Umbilical cord (tissue), 2 donors: ENCODE data around the gene TRIM77. TPM values are rescaled to one million over a fixed set of nuclear protein-coding genes. Genes with fewer than 3 reads are reported as not detected.
"Not testable (repeated sequence)": the region's sequence is repeated elsewhere in the genome, so short reads cannot be mapped to it uniquely, and the experiment has no call there.

Source experiments
- DNase-seq: peaks from one replicate; pipeline ENCODE4 v3.0.0-alpha.2; 2015; ENCODE audit warnings: low spot score
- total RNA-seq: library from RNA; depleted of rRNA; stranded (reverse); fragments of >200 nt; gene quantifications from one replicate; pipeline ENCODE4 v1.2.3, GENCODE V29; 2014; ENCODE audit warnings: low replicate concordance; ENCODE audit not compliant: insufficient read depth

TRIM77 gene
- not detected for total RNA-seq

- not testable (repeated sequence) for DNase-seq
Observed at GRCh38 chr11:89709999-89710398, at the start of gene TRIM77. TSS of gene TRIM77 (plus strand) at chr11:89710299. CDS start at chr11:89710299, 0 bp downstream.

- DNase-seq, result no peak
Observed at GRCh38 chr11:89667001-89667400, 43.1 kb upstream of the TRIM77 start.

- not testable (repeated sequence) for DNase-seq
Observed at GRCh38 chr11:89668158-89668557, 41.9 kb upstream of the TRIM77 start.

GRCh38 chr11:89669586-89669985 lies 40.5 kb upstream of the TRIM77 start:
- DNase-seq, result not testable (repeated sequence)

- not testable (repeated sequence) for DNase-seq
Observed at GRCh38 chr11:89669993-89670669, 40.0 kb upstream of the TRIM77 start.

- DNase-seq, result not testable (repeated sequence)
Observed at GRCh38 chr11:89672547-89672946, 37.6 kb upstream of the TRIM77 start.

- not testable (repeated sequence) for DNase-seq
Observed at GRCh38 chr11:89673380-89673779, 36.7 kb upstream of the TRIM77 start.

- DNase-seq, result peak; percentile 6
Observed at GRCh38 chr11:89675383-89675782, 34.7 kb upstream of the TRIM77 start.

GRCh38 chr11:89675948-89676347 lies 34.2 kb upstream of the TRIM77 start:
- DNase-seq, result not testable (repeated sequence)

GRCh38 chr11:89707080-89707479 lies 3.0 kb upstream of the TRIM77 start:
- DNase-seq, result not testable (repeated sequence)

GRCh38 chr11:89724866-89725498 lies 14.9 kb downstream of the TRIM77 start:
- DNase-seq, result not testable (repeated sequence)

GRCh38 chr11:89730215-89730614 lies 20.1 kb downstream of the TRIM77 start:
- not testable (repeated sequence) for DNase-seq

GRCh38 chr11:89736566-89736965 lies 26.5 kb downstream of the TRIM77 start:
- DNase-seq, result no peak

- DNase-seq, result no peak
Observed at GRCh38 chr11:89737116-89737515, 27.0 kb downstream of the TRIM77 start.

- DNase-seq, result not testable (repeated sequence)
Observed at GRCh38 chr11:89741406-89741805, 31.3 kb downstream of the TRIM77 start.

GRCh38 chr11:89744158-89744557 lies 34.1 kb downstream of the TRIM77 start:
- DNase-seq, result not testable (repeated sequence)

- DNase-seq, result not testable (repeated sequence)
Observed at GRCh38 chr11:89750822-89751221, 40.7 kb downstream of the TRIM77 start.

Other genes starting within 250 kb of the TRIM77 start
- gene NOX4, start 218.9 kb upstream of the TRIM77 start, total RNA-seq, result 14.0 TPM
- 2.9 TPM for gene TRIM49, start 98.3 kb downstream of the TRIM77 start, total RNA-seq
- gene TRIM64B, start 168.2 kb downstream of the TRIM77 start, total RNA-seq, result 3.6 TPM
- not detected for gene TRIM49D1, start 211.9 kb downstream of the TRIM77 start, total RNA-seq
- gene TRIM49D2, start 213.8 kb downstream of the TRIM77 start, total RNA-seq, result not detected